K562 (cell line): Measurements from ENCODE around the gene FKBP2. TPM values are rescaled to one million over a fixed set of nuclear protein-coding genes. Genes with fewer than 3 reads are reported as not detected.

Experiments
- CHD1 ChIP-seq: fragments of 200-600 bp; sonication (generic); IDR thresholded peaks from one replicate; pipeline ENCODE4 v1.6.1; 2012; ENCODE audit warnings: mild to moderate bottlenecking, moderate library complexity, low read length, inconsistent platforms
- HNRNPL ChIP-seq: fragments of 200-400 bp; formaldehyde crosslinking; IDR thresholded peaks from 2 replicates; pipeline ENCODE4 v1.6.1; 2017; ENCODE audit warnings: low read depth, mild to moderate bottlenecking, low read length
- ILK ChIP-seq: fragments of 450-650 bp; IDR thresholded peaks from 2 replicates; pipeline ENCODE4 v1.6.1; 2016; ENCODE audit warnings: missing genetic modification characterization, low read depth, mild to moderate bottlenecking, missing compliant biosample characterization, moderate library complexity, borderline replicate concordance
- LCOR ChIP-seq: sonication (generic); formaldehyde crosslinking; IDR thresholded peaks from 2 replicates; pipeline ENCODE4 v1.8.0; 2022; ENCODE audit warnings: mild to moderate bottlenecking, missing genetic modification reagents
- PHF20 ChIP-seq: fragments of 450-650 bp; IDR thresholded peaks from 2 replicates; pipeline ENCODE4 v1.6.1; 2018; ENCODE audit not compliant: partially characterized antibody
- RHOXF2B ChIP-seq: fragments of 250-450 bp; sonication (Bioruptor Pico); conservative IDR thresholded peaks from 2 replicates; pipeline ENCODE4 v1.5.1; 2021
- SMAD3 ChIP-seq: fragments of 450-650 bp; formaldehyde crosslinking; conservative IDR thresholded peaks from 2 replicates; pipeline ENCODE4 v1.4.0; 2020; ENCODE audit warnings: mild to moderate bottlenecking
- SMARCB1 ChIP-seq: IDR thresholded peaks from 2 replicates; pipeline ENCODE4 v1.6.1; 2011; ENCODE audit warnings: improper control_type of control experiment, low read depth; ENCODE audit not compliant: insufficient read length
- SOX6 ChIP-seq: fragments of 450-650 bp; IDR thresholded peaks from 2 replicates; pipeline ENCODE4 v1.6.1; 2014; ENCODE audit warnings: mild to moderate bottlenecking
- SREBF1 ChIP-seq: fragments of 150-350 bp; IDR thresholded peaks from 2 replicates; pipeline ENCODE4 v1.6.1; 2014; ENCODE audit warnings: antibody characterized with exemption, low read depth, low read length, borderline replicate concordance
- SRSF7 ChIP-seq: fragments of 200-400 bp; formaldehyde crosslinking; optimal IDR thresholded peaks from 2 replicates; pipeline ENCODE3; 2017; ENCODE audit warnings: mild to moderate bottlenecking, low read depth, low read length
- TCF7L2 ChIP-seq: fragments of 150-350 bp; IDR thresholded peaks from 2 replicates; pipeline ENCODE4 v1.6.1; 2016; ENCODE audit warnings: low read depth, mild to moderate bottlenecking, low read length, moderate library complexity
- TFAM ChIP-seq: fragments of 250-450 bp; sonication (Bioruptor Pico); conservative IDR thresholded peaks from 2 replicates; pipeline ENCODE4 v1.5.0; 2021; ENCODE audit warnings: mild to moderate bottlenecking, moderate library complexity
- WHSC1 ChIP-seq: IDR thresholded peaks from one replicate; pipeline ENCODE4 v1.6.1; 2012; ENCODE audit warnings: low read length, control low read depth, inconsistent platforms
- ZNF282 ChIP-seq: sonication (generic); formaldehyde crosslinking; IDR thresholded peaks from 2 replicates; pipeline ENCODE4 v1.8.1; 2023; ENCODE audit warnings: missing genetic modification reagents
- ZNF318 ChIP-seq, 2 experiments: fragments of 450-650 bp; IDR thresholded peaks; 2 replicates each; pipeline ENCODE4 v1.6.1; 2016; ENCODE audit warnings: mild to moderate bottlenecking in 2 of 2, borderline replicate concordance in 1 of 2, low read depth in 1 of 2, moderate library complexity in 1 of 2
- polyA plus RNA-seq, 8 experiments: library from polyadenylated mRNA; depleted of rRNA in 4 of 8; stranded (reverse) in 5 of 8; unstranded in 3 of 8; fragments of >200 nt; fragmentation: Nextera tagmentation in 2 of 8; fragmentation: Illumina TruSeq in 1 of 8; extraction: Ambion mirVana in 2 of 8; extraction: Trizol in 1 of 8; gene quantifications; 2 replicates each; pipeline versions ENCODE4 v1.2.1 to v1.2.3, GENCODE V29; 2011 to 2014; ENCODE audit warnings: inconsistent platforms in 1 of 8, missing spikeins in 1 of 8
- total RNA-seq, 7 experiments: library from RNA; depleted of rRNA in 6 of 7; stranded (reverse); fragments of >200 nt in 6 of 7; fragmentation: Illumina TruSeq in 2 of 7; extraction: Trizol in 2 of 7; gene quantifications; 2 replicates each; pipeline versions ENCODE4 v1.2.1 to v1.2.3, GENCODE V29; 2011 to 2021; ENCODE audit warnings: low replicate concordance in 1 of 7

Gene FKBP2
- total and polyA plus RNA-seq, 9 of the 15 experiments (the other 6 are each of a cell fraction or from before 2014, with no cell fraction given), result 3.5 to 151 (median 58.1) TPM

GRCh38 chr11:64284962-64285884 is 44.3 kb downstream of the FKBP2 start, which contains the start of gene GPR137 (continued):
- TF ChIP-seq HNRNPL (peak; percentile 98), WHSC1 (no peak), RHOXF2B (CRISPR knock-in tag) (no peak), ZNF282 (CRISPR knock-in tag) (no peak), PHF20 (no peak), TCF7L2 (no peak), SOX6 (no peak), SMARCB1 (no peak), LCOR (no peak), ZNF318 (IDR thresholded peaks at IDR 0.05; ENCODE audit: borderline replicate concordance in 1 of 2, low read depth in 1 of 2) (no peak), SRSF7 (peak; percentile 69), SREBF1 (no peak), SMAD3 (CRISPR knock-in tag) (no peak; the same call in 1 of the 2 replicates), ILK (tag) (no peak), CHD1 (peak; percentile 50), TFAM (CRISPR knock-in tag) (no peak)
